ENCODE measurements around the gene PGAP6.
"Not testable (repeated sequence)": the region's sequence is repeated elsewhere in the genome, so short reads cannot be mapped to it uniquely, and the experiment has no call there.

The PGAP6 gene

GRCh38 chr16:401468-402348, 19.9 kb upstream of the PGAP6 start, which contains the start of gene DECR2:
DECR2 (plus strand) TSS chr16:401885; CDS start chr16:401964, 79 bp downstream.
- DNase-seq: peak; percentile 99

DNA sequence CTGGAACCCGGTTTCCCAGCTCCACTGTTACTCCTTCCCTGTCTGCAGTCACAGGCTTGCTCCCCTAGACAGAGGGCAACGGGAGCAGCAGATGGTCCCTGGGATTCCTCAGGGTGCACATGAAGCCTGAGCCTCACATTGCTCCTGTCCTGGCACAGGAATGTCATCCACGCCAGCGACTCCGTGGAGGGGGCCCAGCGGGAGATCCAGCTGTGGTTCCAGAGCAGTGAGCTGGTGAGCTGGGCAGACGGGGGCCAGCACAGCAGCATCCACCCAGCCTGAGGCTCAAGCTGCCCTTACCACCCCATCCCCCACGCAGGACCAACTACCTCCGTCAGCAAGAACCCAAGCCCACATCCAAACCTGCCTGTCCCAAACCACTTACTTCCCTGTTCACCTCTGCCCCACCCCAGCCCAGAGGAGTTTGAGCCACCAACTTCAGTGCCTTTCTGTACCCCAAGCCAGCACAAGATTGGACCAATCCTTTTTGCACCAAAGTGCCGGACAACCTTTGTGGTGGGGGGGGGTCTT, 18.3 kb upstream of the PGAP6 start:
- no peak for DNase-seq

DNA sequence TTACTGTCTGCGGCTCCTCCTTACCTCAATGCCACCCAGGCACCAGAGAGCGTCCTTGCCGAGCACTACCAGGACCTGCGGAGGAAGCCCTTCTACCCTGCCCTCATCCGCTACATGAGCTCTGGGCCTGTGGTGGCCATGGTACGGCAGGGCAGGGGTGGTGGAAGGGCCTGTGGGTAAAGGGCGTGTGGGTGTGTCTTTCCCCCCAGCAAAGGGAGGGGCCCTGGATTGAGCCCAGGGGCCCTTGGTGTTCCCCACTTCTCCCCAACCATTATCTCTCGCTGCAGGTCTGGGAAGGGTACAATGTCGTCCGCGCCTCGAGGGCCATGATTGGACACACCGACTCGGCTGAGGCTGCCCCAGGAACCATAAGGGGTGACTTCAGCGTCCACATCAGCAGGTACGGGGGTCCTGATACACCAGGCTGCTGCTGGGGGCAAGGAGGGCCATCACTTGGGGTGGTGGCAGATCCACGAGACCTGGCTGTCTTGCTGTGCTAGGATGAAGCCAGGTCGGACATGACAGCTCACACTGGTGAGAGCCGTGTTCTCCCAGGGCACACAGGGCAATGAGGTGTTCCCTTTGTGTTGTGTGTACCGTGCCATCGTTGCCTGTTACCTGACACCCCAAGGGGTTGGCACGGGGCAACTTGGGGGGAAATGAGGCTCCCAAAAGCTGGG, 17.7 kb upstream of the PGAP6 start:
- DNase-seq: no peak

DNA sequence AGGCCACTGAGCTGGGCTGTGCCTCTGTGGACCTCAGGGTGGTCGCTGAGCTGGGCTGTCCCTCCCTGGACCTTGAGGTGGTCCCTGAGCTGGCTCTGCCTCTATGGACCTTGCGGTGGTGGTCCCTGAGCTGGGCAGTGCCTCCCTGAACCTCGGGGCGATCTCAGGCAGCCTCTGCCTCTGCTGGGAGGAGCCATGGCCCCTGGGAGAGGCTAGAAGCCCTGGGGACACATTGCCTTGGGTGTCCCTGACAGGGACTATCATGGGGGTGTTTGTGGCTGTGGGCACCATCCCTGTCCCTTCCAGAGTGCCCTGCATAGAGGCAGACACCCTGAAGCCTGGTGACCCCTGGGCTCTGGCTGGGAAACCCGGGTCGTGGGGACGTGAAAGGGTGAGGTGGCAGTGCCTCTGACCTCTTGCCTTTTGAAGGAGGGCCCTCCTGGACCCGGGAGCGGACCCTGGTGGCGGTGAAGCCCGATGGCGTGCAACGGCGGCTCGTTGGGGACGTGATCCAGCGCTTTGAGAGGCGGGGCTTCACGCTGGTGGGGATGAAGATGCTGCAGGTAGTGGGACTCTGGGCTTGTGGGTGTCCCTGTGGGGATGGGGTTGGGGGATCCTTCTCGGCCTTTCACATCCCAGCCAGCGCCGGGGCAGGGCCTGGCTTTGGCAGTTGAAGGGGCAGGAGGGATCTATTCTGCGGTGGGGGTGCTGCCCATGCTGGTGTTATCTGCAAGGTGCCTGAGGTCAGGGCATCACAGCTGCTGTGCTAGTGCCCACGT, 17.0 kb upstream of the PGAP6 start:
- DNase-seq: no peak

DNA sequence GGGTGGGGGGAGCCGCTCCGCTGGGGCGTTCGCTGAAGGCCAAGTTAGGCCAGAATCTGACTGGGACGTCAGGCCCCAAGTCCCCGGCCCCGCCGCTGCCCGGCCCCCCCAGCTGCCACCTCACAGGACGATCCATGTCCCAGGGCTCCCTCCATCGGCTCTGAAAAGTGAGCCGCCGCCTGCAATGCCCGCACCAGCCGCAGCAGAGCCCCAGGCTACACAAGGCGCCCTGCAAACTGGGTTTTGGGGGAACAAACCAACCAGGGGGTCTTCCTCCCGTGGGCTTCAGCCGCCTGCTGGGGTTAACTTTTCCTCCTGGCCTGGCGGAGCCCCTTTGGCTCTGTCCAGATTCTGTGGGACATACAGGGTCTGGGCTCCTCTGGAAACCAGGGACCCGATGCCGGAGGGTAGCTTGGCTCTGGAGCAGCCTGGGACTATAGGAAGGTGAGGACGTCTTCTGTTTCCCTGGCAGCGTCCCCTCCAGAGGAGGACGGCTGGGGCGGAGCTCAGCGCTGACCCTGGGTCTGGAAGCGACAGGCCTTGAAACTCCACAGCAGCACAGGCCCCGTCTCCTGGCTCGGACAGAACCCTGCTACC, 16.1 kb upstream of the PGAP6 start:
- no peak for DNase-seq

GRCh38 chr16:397135-397661, 15.4 kb upstream of the PGAP6 start, which contains the start of gene NME4:
NME4 (plus strand) TSS chr16:397199; CDS start chr16:397223, 24 bp downstream.
- no peak for DNase-seq

DNA sequence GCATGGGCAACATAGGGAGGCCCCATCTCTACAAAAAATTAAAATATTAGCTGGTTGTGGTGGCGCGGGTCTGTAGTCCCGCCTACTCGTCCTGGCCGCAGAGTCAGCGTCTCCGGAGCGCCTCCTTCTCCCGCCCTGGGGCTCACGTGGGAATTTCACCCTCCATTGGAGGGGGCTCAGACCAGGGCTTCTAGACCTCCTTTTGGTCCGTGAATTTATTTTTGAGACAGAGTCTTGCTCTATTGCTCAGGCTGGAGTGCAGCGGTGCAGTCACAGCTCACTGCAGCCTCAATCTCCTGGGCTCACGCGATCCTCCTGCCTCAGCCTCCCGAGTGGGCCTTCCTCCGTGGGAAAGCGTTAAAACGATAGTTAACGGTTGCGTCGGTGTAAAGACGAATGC, 14.8 kb upstream of the PGAP6 start:
- no peak for DNase-seq

DNA sequence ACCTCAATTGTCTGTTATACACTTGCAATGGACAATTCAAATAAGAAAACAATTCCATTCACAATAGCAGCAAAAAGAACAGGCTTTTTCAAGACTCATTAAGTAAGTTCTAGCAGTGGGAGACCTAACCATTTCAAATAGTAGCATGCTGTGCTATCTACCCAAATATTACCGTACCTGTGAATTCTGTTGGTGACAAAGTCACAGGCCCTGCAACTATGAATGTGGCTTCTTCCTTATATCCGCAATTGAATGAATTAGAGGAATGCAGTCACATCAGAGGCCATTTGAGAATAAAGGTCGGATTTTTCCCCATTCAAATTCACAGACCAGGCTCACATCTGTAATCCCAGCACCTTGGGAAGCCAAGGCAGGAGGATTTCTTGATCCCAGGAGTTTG, 14.4 kb upstream of the PGAP6 start:
- DNase-seq: no peak

- DNase-seq: no peak
Measured at GRCh38 chr16:392450-393030, 10.8 kb upstream of the PGAP6 start.

- DNase-seq: peak; percentile 72
Measured at GRCh38 chr16:391885-392335, 10.1 kb upstream of the PGAP6 start.

DNA sequence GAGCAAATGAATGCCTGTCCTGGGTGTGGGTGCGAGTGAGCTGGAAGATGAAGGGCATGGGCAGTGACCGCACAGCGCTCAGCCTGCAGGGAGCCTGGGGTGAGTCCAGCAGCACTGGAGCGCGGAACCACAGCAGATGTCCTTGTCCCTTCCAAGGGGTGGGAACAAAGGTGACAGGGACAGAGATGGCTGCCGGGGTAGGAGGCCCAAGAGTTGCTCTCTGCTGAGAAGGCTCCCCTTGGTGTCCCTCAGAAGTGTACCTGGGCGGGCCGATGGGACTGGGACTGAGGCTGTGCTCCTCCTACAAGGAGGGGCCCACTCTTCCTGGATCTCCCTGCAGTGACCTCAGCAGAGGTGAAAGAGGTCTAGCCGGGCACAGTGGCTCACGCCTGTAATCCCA, 7.6 kb upstream of the PGAP6 start:
- no peak for DNase-seq

- not testable (repeated sequence) for DNase-seq
Measured at GRCh38 chr16:387761-388666, 6.2 kb upstream of the PGAP6 start.

- DNase-seq: no peak
Measured at GRCh38 chr16:386641-387156, 4.9 kb upstream of the PGAP6 start.

GRCh38 chr16:383326-384051, 1.7 kb upstream of the PGAP6 start:
- DNase-seq: peak; percentile 47

- peak; percentile 31 for DNase-seq
Measured at GRCh38 chr16:381012-381788, 578 bp downstream of the PGAP6 start.

DNA sequence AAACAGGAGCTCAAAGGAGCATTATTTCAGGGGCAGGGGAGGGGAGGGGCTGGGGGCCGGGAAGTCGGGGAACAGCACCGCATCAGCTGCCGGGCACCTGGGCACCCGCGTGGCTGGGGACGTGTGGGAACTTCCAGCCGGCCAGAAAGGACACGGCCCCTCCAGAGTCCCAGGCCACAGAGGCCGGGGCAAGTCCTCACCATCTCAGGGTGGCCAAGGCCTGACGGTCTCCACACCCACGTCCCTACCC, 1.1 kb downstream of the PGAP6 start:
- no peak for DNase-seq

- no peak for DNase-seq
Measured at GRCh38 chr16:379961-380761, 1.6 kb downstream of the PGAP6 start.

DNA sequence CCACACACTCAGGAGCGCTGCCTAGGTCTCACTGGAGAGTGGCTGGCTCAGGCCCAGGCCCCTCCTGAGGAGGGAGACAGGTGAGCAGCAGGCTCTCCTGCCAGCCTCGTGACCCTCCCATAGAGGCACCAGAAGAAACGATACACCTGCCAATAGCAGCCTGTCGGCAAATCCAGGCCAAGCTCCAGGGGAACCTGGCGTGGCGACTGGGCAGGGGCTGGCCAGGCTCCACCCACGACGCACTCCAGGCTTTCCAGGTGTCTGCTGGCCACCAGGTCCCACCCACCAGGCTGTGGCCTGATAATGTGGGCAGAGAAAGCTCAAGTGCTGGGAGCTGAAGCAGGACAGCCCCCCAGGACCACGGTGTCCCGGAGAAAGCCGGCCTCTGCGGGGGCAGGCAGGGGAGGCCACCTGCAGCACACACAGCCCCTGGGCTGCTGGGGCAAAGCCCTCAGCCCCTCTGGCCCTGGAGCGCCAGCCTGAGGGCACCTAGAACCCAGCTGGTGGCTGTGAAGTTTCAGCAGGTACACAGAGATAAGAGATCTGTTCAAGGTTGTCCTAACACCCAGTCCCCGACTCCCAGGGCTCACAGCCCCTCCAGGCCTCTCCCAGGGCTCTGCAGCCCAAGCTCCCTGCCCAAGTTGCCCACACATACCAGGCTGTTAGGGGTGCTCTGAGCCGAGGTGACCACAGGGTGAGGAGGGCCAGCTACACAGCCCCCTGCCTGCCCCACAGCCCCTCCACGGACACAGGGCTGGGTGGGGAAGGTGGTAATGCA, 2.4 kb downstream of the PGAP6 start:
- DNase-seq: no peak
